Measurements from ENCODE around the gene ADIPOR2. TPM values are rescaled to one million over a fixed set of nuclear protein-coding genes. Genes with fewer than 3 reads are reported as not detected.
A peak's percentile ranks its signal among the peaks of the same experiment; 100 is the strongest.

Gene ADIPOR2
- total RNA-seq, 1 experiment from 2014 or later: 23.0 TPM

DNA sequence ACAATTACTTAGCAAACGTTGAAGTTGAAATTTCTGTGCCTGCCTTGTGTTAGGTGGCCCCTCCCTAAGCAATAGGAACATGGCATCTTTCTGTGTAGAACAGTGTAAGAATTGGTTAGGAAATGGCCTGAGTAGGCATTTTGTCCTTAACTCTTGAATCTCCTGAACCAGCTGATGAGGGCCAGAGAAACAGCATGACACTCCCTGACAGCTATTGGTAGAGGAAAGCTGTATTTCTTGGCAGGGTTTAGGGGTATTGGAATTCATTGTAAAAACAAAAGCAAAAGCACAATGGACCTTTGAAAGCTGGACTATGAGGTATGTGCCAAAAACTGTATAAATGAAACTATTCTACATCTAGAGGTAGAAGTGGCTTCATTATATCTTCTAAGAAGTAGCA lies 88.9 kb downstream of the ADIPOR2 start:
- no peak overlapping the region for H3K4me3 ChIP-seq (ENCODE audit: insufficient read depth, low read depth, low read length)
- no peaks in the 10 kb centered on the region for H3K27me3 ChIP-seq (ENCODE audit: control insufficient read depth, insufficient read depth, low read length)
- H3K36me3 ChIP-seq (replicated peaks; ENCODE audit: control insufficient read depth, insufficient read depth, low read length): no peaks in the 10 kb centered on the region; the same call in 1 of the 2 replicates
- DNase-seq: no peak

DNA sequence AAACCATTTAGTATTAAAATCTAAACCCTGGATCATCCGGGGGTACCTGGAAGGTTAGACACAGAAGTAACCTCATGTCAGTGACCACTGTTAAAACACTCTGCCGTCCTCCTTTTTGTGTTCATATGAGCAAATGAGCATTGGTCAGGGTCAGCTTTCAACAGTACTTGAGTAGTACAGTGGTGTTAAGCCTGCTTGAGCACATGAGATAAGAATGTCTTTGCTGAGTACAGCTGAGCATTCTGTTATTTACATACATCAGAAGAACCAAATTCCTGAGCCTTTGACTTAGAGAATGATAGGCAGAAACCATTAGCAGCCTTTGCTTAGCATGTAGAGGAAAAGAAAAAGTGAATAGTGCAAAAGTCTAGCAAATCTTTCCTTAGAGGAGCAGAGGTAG lies 90.9 kb downstream of the ADIPOR2 start:
- no peak for DNase-seq
- H3K36me3 ChIP-seq (replicated peaks; ENCODE audit: control insufficient read depth, insufficient read depth, low read length): peaks cover 1% of the 10 kb centered on the region; the same call in 1 of the 2 replicates
- H3K27me3 ChIP-seq (ENCODE audit: control insufficient read depth, insufficient read depth, low read length): no peaks in the 10 kb centered on the region
- H3K4me3 ChIP-seq (ENCODE audit: insufficient read depth, low read depth, low read length): no peak overlapping the region

DNA sequence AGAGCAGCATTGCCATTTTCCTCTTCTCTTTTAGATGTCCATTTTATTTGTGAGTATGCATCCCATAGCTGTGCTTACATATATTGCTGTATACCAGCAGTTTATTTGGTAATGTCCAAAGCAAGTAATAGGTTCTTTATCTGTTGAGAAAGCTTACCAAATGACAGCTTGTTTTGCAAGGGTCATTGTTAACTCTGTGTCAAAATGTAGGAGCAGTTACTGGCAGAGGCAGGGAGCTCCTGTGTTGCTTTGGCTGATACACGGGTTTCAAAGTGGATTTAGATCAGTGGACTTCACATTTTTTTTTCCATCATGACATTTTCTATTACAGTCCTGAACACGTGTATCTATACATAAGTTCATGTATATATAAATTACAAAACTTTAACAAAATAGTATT lies 91.3 kb downstream of the ADIPOR2 start:
- Histone ChIP-seq H3K27me3 (ENCODE audit: control insufficient read depth, insufficient read depth, low read length) (no peaks in the 10 kb centered on the region), H3K36me3 (replicated peaks; ENCODE audit: control insufficient read depth, insufficient read depth, low read length) (peaks cover 1% of the 10 kb centered on the region; the same call in 1 of the 2 replicates), H3K4me3 (ENCODE audit: insufficient read depth, low read depth, low read length) (no peak overlapping the region)
- no peak for DNase-seq

DNA sequence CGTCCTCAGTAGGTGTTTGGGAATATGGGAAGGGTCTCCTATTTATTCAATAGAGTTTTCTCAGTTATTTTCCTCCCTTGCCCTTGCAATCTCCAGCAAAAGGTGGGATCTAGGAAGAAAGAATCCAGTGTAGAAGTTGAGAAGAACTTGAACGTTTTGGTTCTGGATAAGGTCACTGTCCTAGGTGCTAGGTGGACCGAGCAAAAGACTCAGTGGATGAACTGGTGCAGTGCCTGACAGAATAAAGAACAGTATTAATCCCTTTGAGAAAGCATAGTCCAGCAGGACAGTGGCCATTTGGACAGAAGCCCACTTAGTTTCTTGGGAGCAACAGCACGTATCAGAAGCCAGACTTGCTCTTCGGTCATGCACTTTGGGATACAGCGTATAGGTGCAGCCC lies 96.8 kb downstream of the ADIPOR2 start:
- Histone ChIP-seq H3K36me3 (replicated peaks; ENCODE audit: control insufficient read depth, insufficient read depth, low read length) (0 out of 2 replicates have a peak, but pooled peaks cover 1% of the 10 kb centered on the region), H3K4me3 (ENCODE audit: insufficient read depth, low read depth, low read length) (no peak overlapping the region), H3K27me3 (ENCODE audit: control insufficient read depth, insufficient read depth, low read length) (no peaks in the 10 kb centered on the region)
- no peak for DNase-seq

DNA sequence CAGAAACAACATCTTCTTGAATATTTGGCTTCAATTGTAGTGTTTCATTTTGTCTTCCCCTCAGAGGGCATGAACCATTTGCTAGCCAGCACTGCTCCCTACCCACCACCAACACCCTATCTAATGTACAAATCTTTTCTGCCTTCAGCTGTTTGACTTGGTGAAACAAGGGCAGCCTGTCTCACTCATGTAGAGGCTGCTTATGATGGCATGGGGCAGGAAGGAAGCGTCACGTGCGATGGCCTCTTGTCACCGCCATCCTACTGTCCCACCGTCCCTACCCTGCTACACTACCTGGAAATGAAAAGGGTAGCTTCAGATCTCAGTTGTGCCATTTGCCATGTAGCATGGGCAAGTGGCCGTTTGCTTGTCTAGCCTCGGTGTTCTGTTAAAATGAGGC lies 99.6 kb downstream of the ADIPOR2 start:
- DNase-seq: peak; percentile 10
- Histone ChIP-seq H3K4me3 (ENCODE audit: insufficient read depth, low read depth, low read length) (no peak overlapping the region), H3K27me3 (ENCODE audit: control insufficient read depth, insufficient read depth, low read length) (no peaks in the 10 kb centered on the region), H3K36me3 (replicated peaks; ENCODE audit: control insufficient read depth, insufficient read depth, low read length) (0 out of 2 replicates have a peak, but pooled peaks cover 1% of the 10 kb centered on the region)

DNA sequence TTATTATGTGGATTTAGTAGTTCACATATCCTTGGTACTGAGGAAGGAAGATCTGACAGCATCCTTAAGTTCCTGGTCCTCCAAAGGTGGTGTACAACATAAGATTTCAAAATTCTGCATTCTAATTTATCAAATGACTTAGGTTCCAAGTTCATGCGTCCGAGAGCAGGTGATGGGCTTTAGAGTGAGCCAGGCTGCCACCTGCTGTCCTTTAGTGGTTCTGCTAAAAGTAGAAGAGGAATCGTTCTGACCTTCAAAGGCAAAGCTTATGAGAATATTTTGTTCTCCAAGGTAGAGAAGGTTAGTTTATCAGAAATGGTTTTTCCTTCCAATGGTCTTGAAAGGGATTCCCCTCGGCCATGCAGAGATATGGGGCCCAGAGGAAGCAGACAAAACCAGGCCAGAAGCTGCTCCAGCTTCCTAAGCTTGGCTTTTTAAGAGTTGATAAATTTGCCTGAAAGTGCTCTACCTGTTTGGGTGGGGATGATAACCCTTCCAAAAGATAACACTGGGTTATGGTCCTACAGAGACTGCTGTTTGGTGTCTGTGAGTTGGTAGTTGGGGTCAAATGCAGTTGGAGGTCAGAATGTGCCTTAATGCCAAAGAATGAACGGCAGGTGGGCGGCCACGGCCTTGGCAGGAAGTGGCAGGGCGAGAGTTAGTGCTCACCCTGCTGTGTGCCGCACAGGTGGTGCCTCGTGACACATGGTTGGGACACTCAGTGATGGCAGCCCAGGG lies 100.4 kb downstream of the ADIPOR2 start:
- peaks cover 1% of the 10 kb centered on the region for H3K27me3 ChIP-seq (ENCODE audit: control insufficient read depth, insufficient read depth, low read length)
- H3K4me3 ChIP-seq (ENCODE audit: insufficient read depth, low read depth, low read length): no peak overlapping the region
- no peaks in the 10 kb centered on the region for H3K36me3 ChIP-seq (replicated peaks; ENCODE audit: control insufficient read depth, insufficient read depth, low read length)
- peak; percentile 77 for DNase-seq

DNA sequence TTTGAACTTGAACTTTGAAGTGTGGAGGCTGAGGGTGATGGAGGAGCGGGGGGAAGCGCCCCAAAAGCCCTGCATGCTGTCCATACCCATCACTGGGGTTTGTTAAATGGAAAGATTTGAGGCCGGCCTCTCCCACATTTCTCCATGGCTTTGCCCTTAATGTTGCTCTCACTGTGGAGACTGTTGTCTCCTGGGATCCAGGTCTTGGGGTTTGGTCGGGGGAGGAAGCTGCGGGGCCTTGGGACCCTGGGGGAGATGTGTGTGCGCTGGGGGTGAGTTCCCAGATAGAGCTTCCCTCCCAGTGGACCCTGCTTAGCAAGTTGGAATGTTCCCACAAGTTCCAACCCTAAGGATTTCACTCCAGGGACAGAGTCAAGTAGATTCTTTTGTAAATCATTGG lies 101.5 kb downstream of the ADIPOR2 start:
- Histone ChIP-seq H3K27me3 (ENCODE audit: control insufficient read depth, insufficient read depth, low read length) (peaks cover 4% of the 10 kb centered on the region), H3K4me3 (ENCODE audit: insufficient read depth, low read depth, low read length) (no peak overlapping the region)
- DNase-seq: peak; percentile 29

DNA sequence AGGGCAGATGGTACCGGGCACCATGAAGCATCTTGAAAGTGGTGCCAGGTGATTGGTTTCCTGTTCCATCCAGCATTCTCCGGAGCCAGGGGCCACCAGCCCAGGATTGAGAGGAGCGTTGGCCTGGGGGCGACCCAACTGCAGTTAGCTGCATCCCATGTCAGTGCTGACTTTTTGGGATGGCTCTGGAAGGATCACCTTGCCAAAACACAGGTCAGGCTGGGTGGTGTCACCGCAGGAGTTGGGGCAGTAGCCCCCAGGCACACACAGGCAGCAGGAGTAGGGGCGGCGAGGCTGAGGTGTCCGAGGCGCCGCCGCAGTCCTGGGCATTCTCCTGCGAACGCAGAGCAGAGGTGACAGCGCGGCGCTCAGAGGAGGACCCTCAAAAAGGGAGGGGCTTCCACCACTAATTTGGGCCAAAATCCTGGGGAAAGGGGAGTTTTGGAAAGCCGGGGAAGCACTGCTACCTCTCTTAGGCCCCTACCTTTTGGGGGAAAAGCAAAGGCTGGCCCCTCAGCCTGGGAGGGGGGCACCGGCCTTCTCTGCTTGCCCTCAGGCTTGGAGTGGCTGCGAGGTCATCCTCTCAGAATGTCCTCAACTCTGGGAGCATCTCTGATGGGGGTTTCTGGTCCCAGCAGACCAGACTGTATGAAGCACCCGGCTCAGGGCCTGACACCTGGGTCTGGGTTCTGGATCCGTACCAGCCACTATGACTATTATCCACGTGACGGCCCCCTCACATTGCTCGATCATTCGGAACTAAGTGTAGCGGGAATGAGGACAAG lies 102.7 kb downstream of the ADIPOR2 start:
- Histone ChIP-seq H3K36me3 (replicated peaks; ENCODE audit: control insufficient read depth, insufficient read depth, low read length) (no peaks in the 10 kb centered on the region), H3K4me3 (ENCODE audit: insufficient read depth, low read depth, low read length) (no peak overlapping the region), H3K27me3 (ENCODE audit: control insufficient read depth, insufficient read depth, low read length) (peaks cover 4% of the 10 kb centered on the region)
- peak; percentile 22 for DNase-seq

More for the DNA sequence above, 101.5 kb downstream of the ADIPOR2 start:
- no peaks in the 10 kb centered on the region for H3K36me3 ChIP-seq (replicated peaks; ENCODE audit: control insufficient read depth, insufficient read depth, low read length)

DNA sequence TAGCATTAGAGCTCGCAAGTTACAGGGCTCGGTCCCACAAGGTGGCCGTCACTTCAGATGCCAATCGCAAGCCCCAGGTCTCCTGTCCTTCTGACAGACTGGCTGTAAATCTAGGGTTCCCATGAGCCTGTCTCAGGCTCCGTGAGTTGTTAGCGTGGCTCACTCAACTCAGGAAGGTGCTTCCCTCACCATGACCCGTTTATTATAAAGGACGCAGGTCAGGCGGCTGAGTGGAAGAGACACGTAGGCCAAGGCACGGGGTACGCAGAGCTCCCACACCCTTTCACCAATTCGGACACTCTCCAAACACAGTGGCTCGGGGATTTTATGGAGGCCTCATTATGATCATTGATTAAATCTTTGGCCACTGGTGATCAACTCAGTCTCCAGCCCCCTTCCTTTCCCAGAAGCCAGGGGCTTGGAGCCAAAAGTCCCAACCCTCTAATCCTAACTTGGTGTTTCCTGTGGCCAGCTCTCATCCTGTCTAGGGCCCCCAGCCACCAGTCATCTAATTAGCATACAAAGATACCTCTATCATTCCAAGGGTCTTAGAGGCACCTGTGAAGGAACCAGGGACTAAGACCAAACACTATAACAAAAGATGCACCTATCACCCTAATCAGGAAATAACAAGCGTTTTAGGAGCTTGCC lies 103.7 kb downstream of the ADIPOR2 start:
- H3K27me3 ChIP-seq (ENCODE audit: control insufficient read depth, insufficient read depth, low read length): peaks cover 4% of the 10 kb centered on the region
- no peaks in the 10 kb centered on the region for H3K36me3 ChIP-seq (replicated peaks; ENCODE audit: control insufficient read depth, insufficient read depth, low read length)
- H3K4me3 ChIP-seq (ENCODE audit: insufficient read depth, low read depth, low read length): no peak overlapping the region
- DNase-seq: peak; percentile 16

DNA sequence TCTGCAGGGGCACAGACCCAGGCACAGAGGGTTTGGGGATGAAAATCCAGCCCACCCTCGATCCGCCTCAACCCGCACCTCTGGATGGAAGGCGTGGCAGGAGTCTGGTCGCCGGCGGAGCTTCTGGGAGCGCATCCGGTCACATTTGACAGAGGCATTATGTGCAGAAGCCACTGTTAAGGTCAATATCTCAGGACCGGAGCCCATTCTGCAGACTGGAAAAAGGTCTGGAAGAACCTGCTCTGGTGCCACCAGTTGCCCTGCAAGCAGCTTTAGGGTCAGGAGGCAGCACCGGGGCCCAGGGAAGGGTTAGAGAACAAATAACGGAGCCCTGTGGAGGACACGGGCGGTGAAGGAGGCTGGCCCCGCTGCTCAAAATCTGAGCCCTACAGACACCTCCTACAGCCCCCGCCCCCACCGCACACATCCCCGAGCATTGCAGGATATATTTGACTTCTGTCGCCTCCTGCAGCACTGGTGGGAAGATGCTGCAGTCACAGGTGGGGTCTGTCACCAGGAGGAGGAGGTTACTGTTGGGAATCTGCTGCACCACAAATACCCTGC lies 104.4 kb downstream of the ADIPOR2 start:
- peaks cover 4% of the 10 kb centered on the region for H3K27me3 ChIP-seq (ENCODE audit: control insufficient read depth, insufficient read depth, low read length)
- H3K4me3 ChIP-seq (ENCODE audit: insufficient read depth, low read depth, low read length): no peak overlapping the region
- no peaks in the 10 kb centered on the region for H3K36me3 ChIP-seq (replicated peaks; ENCODE audit: control insufficient read depth, insufficient read depth, low read length)
- DNase-seq: peak; percentile 64

DNA sequence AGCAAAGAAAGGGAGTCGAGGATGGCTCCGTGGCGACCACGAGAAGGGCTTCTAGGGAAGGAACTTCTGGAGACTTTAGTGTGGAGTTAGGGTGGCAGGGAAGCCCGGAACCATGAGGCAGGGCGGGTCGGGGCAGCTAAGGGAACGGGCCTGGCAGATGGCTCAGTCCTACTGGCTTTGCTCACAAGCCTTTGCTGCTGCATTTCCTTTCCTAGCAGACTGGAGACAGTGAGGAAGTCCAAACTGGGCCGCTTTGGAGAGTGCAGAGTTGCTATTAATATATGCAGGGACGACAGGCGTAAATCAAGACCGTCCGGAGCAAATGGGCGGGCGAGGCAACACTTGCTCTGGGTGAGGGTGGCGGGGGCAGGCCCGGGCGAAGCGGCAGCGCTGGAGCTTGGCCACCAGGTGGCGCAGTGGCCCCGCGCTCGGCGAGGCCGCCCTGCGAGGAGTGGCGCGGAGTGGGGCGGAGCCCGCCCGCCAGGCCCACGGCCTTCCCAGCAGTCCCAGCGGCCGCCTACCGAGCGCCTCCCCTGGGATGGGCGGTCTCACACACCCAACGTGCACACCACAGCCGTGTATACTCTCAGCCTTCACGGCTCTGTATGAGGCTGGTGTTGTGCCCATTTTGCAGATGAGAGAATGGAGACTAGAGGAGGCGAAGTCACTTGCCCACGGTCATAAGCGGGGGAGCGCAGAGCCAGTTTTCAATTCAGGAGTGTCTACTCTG lies 105.1 kb downstream of the ADIPOR2 start:
- DNase-seq: peak; percentile 96
- Histone ChIP-seq H3K4me3 (ENCODE audit: insufficient read depth, low read depth, low read length) (peak overlapping the region; percentile 51), H3K27me3 (ENCODE audit: control insufficient read depth, insufficient read depth, low read length) (peaks cover 4% of the 10 kb centered on the region), H3K36me3 (replicated peaks; ENCODE audit: control insufficient read depth, insufficient read depth, low read length) (no peaks in the 10 kb centered on the region)

DNA sequence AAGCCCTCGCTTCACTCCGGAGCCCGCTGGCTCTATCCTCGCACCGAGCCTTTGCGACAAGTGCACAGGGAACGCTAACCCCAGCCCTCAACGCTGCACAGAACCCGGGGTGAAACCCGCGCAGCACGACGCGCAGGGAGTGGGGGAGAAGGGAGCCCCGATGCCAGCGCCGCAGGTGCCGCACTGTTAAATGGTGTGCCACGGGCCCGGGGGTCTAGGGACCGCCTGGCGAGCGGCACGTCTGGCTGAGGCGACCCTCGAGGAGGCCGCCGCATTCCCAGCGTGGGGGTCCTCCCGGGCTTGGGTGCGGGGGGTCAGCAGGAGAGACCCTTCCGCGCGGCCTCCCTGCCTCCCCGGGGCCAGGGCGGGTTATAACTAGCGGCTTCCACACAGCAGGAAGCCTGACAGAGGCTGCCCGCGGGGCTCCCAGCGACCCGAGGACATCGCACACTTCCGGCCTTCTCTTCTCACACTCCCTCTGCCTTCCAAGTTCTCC lies 105.7 kb downstream of the ADIPOR2 start:
- Histone ChIP-seq H3K27me3 (ENCODE audit: control insufficient read depth, insufficient read depth, low read length) (peaks cover 4% of the 10 kb centered on the region), H3K36me3 (replicated peaks; ENCODE audit: control insufficient read depth, insufficient read depth, low read length) (no peaks in the 10 kb centered on the region), H3K4me3 (ENCODE audit: insufficient read depth, low read depth, low read length) (peak overlapping the region; percentile 51)
- peak; percentile 67 for DNase-seq

DNA sequence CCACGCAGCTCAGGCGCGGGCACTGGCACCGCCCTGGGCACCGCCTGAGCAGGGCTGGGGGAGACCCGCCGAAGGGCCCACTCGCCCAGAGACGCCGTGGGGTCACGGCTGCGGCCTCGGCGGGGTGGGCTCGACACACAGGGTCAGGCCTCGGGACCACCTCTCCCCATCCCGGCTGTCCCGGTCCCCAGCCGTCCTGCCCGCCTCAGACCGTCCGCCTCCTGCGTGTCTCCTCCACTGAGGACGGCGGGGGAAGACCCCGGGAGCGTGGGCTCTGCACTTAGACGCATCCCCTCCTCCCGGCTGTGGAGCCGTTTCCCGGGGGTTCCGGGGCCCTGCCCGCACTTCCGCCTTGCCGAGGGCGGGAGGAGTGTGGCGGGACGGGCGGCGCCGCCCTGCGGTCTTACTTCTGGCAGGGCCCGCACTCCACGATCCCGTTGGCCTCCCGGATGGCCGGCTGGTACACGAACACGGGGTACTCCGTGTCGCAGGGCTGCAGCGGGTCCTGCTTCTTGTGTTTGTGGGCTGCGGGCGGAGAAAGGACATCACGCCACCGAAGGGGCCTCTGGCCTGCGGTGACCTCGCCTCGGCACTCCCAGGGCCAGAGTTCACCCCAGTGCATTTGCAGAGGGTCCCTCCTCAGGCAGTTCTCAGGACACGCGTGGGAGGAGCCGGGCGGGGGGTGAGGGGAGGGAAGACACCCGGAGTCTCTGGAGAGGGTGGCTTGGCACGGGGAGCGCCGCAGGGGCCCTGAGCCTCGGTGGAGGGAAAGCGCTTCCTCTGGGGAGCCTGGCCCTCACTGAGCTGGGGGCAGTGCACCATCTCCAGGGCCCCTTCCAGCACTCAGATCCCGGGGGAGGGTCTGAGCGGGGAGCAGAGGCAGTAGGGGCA lies 106.4 kb downstream of the ADIPOR2 start:
- no peaks in the 10 kb centered on the region for H3K36me3 ChIP-seq (replicated peaks; ENCODE audit: control insufficient read depth, insufficient read depth, low read length)
- peaks cover 4% of the 10 kb centered on the region for H3K27me3 ChIP-seq (ENCODE audit: control insufficient read depth, insufficient read depth, low read length)
- H3K4me3 ChIP-seq (ENCODE audit: insufficient read depth, low read depth, low read length): peak overlapping the region; percentile 51
- DNase-seq: peak; percentile 69
